ENCODE results near the gene COLEC11. TPM values are rescaled to one million over a fixed set of nuclear protein-coding genes. Genes with fewer than 3 reads are reported as not detected.
"Not testable (repeated sequence)": the region's sequence is repeated elsewhere in the genome, so short reads cannot be mapped to it uniquely, and the experiment has no call there.

Gene COLEC11
- total and polyA plus RNA-seq, 2 experiments from 2014 or later: 4.7 to 5.1 TPM

DNA sequence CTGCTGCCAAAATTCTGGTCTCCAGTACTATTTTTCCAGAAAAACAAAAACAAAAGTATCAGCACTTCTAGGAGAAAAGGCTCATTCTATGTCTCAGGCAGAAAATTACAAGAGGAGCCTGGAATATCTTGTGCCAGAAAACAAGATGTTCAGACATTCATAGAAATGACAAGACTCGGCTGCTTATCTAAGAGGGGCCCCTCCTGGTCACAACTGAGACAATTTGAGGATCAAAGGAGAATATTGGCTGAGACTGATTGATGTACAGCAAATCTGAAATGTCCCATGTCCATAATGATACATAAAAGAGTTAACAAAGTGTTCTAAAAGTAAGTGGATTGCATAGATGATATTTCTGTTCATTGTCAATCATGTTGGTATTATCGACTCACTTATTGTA lies 22.3 kb upstream of the COLEC11 start:
- no peak overlapping the region for H3K4me3 ChIP-seq
- H3K4me1 ChIP-seq (ENCODE audit: low read depth): peaks cover 11% of the 10 kb centered on the region
- H3K9me3 ChIP-seq (ENCODE audit: low read depth): no peaks in the 10 kb centered on the region
- H3K27ac ChIP-seq: no peak overlapping the region
- H3K27me3 ChIP-seq: no peaks in the 10 kb centered on the region
- DNase-seq (ENCODE audit: low read depth in 1 of 2, low spot score in 1 of 2): no peak
- TF ChIP-seq, protein P1, sequence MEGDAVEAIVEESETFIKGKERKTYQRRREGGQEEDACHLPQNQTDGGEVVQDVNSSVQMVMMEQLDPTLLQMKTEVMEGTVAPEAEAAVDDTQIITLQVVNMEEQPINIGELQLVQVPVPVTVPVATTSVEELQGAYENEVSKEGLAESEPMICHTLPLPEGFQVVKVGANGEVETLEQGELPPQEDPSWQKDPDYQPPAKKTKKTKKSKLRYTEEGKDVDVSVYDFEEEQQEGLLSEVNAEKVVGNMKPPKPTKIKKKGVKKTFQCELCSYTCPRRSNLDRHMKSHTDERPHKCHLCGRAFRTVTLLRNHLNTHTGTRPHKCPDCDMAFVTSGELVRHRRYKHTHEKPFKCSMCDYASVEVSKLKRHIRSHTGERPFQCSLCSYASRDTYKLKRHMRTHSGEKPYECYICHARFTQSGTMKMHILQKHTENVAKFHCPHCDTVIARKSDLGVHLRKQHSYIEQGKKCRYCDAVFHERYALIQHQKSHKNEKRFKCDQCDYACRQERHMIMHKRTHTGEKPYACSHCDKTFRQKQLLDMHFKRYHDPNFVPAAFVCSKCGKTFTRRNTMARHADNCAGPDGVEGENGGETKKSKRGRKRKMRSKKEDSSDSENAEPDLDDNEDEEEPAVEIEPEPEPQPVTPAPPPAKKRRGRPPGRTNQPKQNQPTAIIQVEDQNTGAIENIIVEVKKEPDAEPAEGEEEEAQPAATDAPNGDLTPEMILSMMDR (IDR thresholded peaks at IDR 0.05; ENCODE audit: low read depth, low read length): no peak
- peaks cover 11% of the 10 kb centered on the region for H3K36me3 ChIP-seq

DNA sequence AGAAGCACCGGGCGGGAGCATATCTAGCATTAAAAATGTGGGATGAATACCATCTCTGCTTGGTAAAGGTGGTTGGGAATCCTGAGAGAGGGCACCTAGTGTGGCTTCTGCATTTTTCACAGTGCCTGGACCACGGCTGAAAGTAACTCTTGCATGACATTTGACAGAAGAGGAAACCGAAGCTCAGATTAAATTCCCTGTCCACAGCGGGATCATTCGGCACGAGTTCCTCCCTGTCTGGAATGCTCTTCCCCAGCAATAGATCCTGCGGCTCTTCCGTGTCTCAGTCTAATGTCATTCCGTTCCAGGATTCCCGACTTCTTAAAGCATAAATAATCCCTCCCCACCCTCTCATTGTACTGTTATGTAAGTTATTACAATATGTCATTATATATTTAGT lies 20.8 kb upstream of the COLEC11 start:
- no peak overlapping the region for H3K27ac ChIP-seq
- no peak overlapping the region for H3K4me3 ChIP-seq
- no peaks in the 10 kb centered on the region for H3K27me3 ChIP-seq
- peaks cover 26% of the 10 kb centered on the region for H3K36me3 ChIP-seq
- peaks cover 18% of the 10 kb centered on the region for H3K4me1 ChIP-seq (ENCODE audit: low read depth)
- TF ChIP-seq, protein P1 (IDR thresholded peaks at IDR 0.05; ENCODE audit: low read depth, low read length): no peak
- no peak for DNase-seq (ENCODE audit: low read depth in 1 of 2, low spot score in 1 of 2)
- H3K9me3 ChIP-seq (ENCODE audit: low read depth): no peaks in the 10 kb centered on the region

DNA sequence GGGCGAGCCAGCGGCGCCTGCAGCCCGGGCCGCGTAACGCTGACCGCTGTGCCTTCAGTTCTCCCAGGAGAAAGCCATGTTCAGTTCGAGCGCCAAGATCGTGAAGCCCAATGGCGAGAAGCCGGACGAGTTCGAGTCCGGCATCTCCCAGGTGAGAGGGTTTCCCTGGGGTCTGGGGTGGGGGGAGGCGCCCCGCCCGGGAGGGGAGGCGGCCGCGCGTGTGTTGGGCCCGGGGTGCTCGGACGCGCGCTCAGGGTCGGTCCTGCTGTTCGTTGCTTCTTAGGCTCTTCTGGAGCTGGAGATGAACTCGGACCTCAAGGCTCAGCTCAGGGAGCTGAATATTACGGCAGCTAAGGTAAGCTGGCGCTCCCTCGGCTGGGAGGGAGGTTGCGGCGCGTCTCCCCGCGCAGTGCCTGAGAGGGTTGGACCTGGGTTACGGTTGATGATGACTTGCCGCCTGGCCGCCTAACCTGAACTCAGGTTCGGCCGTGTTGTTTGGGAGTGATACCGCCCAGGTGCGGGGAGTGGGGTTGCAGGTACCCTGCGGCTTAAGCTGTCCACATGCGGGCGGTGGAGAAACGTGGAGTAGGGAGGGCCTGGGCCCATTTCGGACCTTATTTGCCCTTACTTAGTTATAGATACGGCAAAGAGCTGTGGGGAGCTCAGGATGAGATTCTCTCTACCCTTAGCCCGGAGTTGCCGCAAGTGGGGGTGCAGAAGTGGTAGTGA lies 19.2 kb upstream of the COLEC11 start:
- peak overlapping the region; percentile 90 for H3K4me3 ChIP-seq
- peak; percentile 23 to 27 for DNase-seq (ENCODE audit: low read depth in 1 of 2, low spot score in 1 of 2)
- TF ChIP-seq, protein P1 (IDR thresholded peaks at IDR 0.05; ENCODE audit: low read depth, low read length): no peak
- peaks cover 41% of the 10 kb centered on the region for H3K36me3 ChIP-seq
- no peaks in the 10 kb centered on the region for H3K9me3 ChIP-seq (ENCODE audit: low read depth)
- peak overlapping the region; percentile 99 for H3K27ac ChIP-seq
- no peaks in the 10 kb centered on the region for H3K27me3 ChIP-seq
- H3K4me1 ChIP-seq (ENCODE audit: low read depth): peaks cover 18% of the 10 kb centered on the region

DNA sequence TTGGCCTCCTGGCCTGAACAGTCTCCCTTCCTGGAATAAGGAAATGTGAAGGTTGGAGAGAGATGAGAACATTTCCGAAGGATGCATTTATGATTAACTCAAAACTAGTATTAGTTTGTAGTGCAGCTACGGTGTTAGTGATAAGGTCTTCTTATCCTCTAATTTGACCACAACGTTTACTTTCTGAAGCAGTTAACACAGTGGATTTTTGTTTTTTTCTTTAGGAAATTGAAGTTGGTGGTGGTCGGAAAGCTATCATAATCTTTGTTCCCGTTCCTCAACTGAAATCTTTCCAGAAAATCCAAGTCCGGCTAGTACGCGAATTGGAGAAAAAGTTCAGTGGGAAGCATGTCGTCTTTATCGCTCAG lies 18.7 kb upstream of the COLEC11 start:
- Histone ChIP-seq H3K4me3 (peak overlapping the region; percentile 90), H3K36me3 (peaks cover 46% of the 10 kb centered on the region), H3K4me1 (ENCODE audit: low read depth) (peaks cover 18% of the 10 kb centered on the region), H3K27ac (peak overlapping the region; percentile 99)
- H3K27me3 ChIP-seq; DNase-seq (ENCODE audit: low read depth in 1 of 2, low spot score in 1 of 2); H3K9me3 ChIP-seq (ENCODE audit: low read depth): not testable (repeated sequence)

DNA sequence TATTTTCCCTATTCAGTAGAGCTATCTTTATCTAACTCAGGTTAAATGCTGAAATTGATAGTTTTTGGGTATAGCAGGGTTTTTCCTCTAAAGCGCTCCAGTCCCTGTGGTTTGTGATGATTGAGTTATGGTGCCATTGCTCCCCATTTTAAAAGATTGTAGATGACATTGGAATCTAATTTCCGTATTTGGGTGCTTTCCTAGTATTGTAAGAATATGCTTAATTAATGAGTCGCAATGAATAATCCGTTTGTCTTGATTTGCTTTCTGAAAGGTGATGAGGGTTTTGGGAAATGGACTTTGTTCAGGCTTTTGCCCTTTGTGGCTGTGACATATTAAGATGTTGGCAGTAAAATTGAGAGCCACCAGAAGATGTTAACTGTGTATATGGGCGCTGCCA lies 15.9 kb upstream of the COLEC11 start:
- no peak for DNase-seq (ENCODE audit: low read depth in 1 of 2, low spot score in 1 of 2)
- H3K9me3 ChIP-seq (ENCODE audit: low read depth): no peaks in the 10 kb centered on the region
- TF ChIP-seq, protein P1 (IDR thresholded peaks at IDR 0.05; ENCODE audit: low read depth, low read length): no peak
- H3K36me3 ChIP-seq: peaks cover 61% of the 10 kb centered on the region
- peak overlapping the region; percentile 19 for H3K27ac ChIP-seq
- no peak overlapping the region for H3K4me3 ChIP-seq
- H3K4me1 ChIP-seq (ENCODE audit: low read depth): peaks cover 18% of the 10 kb centered on the region
- no peaks in the 10 kb centered on the region for H3K27me3 ChIP-seq

DNA sequence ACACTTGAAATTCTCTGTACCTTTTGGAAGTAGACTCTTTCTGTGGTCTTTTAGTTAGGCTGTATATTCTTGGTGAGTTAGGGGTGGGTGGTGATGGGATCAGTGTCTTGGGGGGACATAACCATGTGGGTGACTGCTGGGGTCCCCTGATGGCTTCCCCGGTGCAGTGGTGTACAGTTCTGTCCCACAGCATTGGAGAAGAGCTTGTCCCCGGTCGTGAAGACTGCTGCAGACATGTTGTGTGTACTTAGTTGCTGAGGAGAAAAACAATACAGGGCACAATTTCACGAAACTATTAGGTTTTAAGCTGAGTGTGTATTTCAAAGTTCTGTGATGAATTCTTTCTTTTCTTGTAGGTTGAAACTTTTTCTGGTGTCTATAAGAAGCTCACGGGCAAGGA lies 14.5 kb upstream of the COLEC11 start:
- TF ChIP-seq, protein P1 (IDR thresholded peaks at IDR 0.05; ENCODE audit: low read depth, low read length): no peak
- H3K27ac ChIP-seq: no peak overlapping the region
- H3K27me3 ChIP-seq: no peaks in the 10 kb centered on the region
- H3K9me3 ChIP-seq (ENCODE audit: low read depth): no peaks in the 10 kb centered on the region
- no peak for DNase-seq (ENCODE audit: low read depth in 1 of 2, low spot score in 1 of 2)
- H3K4me3 ChIP-seq: no peak overlapping the region
- H3K4me1 ChIP-seq (ENCODE audit: low read depth): peaks cover 18% of the 10 kb centered on the region
- H3K36me3 ChIP-seq: peaks cover 66% of the 10 kb centered on the region

Data from cardiac muscle cell (in vitro differentiated cells and primary cell).